Measurements from ENCODE around the gene MDH2.
"Not testable (repeated sequence)": the region's sequence is repeated elsewhere in the genome, so short reads cannot be mapped to it uniquely, and the experiment has no call there.

The MDH2 gene

GRCh38 chr7:76048668-76048988 is 722 bp downstream of the MDH2 start:
- DNase-seq, result peak; percentile 34

GRCh38 chr7:76049295-76049694 is 1.4 kb downstream of the MDH2 start:
- no peak for DNase-seq

DNA sequence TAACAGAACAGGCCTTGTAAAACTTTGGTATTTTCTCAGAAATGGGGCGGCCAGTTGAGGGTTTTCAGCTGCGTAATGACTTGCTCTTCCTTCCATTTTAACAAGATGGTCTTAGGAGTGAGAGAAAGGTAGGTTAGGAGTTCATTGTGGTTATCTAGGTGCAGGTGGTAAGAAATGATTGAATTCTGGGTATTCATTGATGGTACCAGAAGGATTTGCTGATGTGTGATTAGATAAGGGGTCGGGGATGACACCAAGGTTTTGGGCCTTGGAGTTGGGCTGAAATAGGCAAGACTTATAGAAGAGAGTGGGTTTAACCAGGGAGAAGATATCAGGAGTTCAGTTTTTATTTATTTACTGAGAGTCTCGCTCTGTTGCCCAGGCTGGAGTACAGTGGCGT is 2.6 kb downstream of the MDH2 start:
- DNase-seq, result no peak

DNA sequence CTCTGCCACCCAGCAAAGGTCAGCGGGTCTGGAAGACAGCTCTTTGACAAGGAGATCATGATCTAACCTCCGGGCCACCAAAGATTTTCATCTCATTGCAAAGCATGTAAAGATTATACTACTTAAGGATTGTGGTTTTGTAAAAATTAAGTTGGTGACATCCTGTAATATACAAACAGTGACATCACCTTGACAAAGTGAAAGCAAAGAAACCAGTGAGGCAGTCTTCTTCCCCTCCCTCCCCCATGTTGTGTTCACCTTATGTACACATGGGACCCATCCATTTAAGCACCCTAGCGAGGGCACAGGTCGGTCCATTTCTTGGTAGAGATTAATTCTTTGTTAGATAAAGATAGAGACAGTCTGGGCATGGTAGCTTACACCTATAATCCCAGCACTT is 3.9 kb downstream of the MDH2 start:
- no peak for DNase-seq

DNA sequence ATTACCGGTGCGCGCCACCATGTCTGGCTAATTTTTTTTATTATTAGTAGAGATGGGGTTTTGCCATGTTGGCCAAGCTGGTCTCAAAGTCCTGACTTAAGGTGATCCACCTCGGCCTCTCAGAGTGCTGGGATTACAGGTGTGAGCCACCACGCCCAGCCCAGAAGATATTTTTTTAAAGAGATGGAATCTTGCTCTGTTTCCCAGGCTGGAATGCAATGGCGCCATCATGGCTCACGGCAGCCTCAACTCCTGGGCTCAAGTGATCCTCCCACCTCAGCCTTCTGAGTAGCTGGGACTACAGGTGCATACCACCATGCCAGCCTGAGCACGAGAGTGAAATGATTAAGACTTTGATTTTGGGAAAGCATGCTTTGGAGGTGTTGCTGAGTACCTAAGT is 4.8 kb downstream of the MDH2 start:
- not testable (repeated sequence) for DNase-seq

GRCh38 chr7:76053461-76053860 is 5.6 kb downstream of the MDH2 start:
- no peak for DNase-seq

DNA sequence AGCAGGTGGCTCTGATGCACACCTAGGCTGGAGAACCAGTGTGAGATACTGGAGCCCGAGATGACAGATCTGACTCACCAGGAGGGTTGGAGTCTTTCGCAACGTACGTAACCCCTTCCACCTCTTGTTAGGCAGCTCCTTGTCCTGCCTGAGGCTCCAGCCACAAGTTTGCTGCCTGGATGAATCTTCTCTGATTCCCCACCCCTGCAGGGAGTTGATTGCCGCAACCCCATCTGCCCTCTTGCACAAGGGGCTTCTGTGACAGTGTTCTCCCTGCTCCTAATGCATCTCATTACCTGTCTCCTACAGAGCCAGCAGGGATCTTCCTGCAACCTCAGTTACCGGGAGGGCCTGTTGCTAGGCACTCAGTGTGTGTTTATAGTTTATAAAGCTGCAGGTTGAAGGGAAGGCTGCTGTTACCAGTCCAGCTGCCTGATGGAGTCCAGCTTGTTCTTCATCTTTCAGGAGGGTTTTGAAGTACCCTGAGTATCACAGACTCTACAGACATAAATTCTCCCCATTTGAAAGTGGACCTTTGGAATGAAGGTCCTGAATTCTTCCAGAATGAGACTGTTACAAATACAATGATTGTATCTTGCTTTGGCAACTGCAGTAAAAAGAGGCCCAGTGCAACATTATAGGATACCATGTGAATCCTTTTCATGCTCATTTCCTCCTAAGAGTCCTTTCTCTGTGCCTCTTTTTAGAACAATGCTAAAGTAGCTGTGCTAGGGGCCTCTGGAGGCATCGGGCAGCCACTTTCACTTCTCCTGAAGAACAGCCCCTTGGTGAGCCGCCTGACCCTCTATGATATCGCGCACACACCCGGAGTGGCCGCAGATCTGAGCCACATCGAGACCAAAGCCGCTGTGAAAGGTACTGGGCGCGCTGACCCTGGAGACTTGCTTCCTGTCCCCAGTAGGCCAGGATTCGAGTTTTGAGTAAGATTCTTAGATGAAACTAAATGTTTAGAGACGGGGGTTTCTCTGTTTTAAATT is 6.5 kb downstream of the MDH2 start:
- no peak for DNase-seq

DNA sequence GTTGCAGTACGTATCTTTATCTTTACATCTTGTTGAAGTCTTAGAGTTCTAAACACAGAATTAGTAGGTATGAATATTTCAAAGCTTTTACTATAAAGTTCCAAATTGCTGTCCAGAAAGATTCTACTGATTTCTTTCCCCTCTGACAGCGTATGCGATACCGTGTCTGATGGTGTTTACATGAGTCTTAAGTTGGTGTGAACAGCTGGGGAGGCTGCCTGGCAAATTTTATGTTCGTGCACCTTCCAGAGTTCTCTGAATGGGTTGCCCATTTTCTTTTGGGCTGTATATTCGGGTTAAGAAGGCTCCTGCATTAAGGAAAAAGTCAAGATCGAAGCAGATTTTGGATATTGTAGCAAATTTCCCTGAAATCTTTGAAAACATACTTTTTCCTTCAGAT is 8.3 kb downstream of the MDH2 start:
- no peak for DNase-seq

GRCh38 chr7:76057103-76057812 is 9.4 kb downstream of the MDH2 start:
- no peak for DNase-seq

DNA sequence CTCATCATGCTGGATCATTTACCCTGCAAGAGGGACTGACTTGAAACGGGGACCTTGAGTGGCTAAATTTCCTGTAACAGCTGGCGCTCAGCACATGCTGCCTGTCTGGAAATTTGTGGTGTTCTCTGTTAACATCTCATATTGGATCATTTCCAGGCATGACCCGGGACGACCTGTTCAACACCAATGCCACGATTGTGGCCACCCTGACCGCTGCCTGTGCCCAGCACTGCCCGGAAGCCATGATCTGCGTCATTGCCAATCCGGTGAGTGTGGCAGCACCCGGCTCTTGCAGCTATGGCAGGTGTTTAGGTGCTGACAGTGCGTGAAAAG is 9.9 kb downstream of the MDH2 start:
- no peak for DNase-seq

DNA sequence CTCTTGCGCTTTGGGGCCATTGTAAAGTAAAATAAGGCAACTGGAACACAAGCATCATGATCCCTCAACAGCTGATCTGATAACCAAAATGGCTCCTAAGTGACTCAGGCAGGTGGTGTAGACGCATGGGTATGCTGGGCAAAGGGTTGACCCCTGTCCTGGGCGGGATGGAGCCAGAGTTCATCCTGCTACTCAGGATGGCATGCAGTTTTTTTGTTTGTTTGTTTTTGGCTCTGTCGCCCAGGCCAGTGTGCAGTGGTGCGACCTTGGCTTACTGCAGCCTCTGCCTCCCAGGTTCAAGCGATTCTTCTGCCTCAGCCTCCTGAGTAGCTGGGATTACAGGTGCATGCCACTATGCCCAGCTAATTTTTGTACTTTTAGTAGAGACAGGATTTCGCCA is 10.8 kb downstream of the MDH2 start:
- DNase-seq, result not testable (repeated sequence)

- DNase-seq, result no peak
These were observed 12.9 kb downstream of the MDH2 start for GRCh38 chr7:76060842-76061241.

GRCh38 chr7:76062254-76062653 is 14.3 kb downstream of the MDH2 start:
- no peak for DNase-seq

- no peak for DNase-seq
These were observed 15.2 kb downstream of the MDH2 start for GRCh38 chr7:76063114-76063513.

DNA sequence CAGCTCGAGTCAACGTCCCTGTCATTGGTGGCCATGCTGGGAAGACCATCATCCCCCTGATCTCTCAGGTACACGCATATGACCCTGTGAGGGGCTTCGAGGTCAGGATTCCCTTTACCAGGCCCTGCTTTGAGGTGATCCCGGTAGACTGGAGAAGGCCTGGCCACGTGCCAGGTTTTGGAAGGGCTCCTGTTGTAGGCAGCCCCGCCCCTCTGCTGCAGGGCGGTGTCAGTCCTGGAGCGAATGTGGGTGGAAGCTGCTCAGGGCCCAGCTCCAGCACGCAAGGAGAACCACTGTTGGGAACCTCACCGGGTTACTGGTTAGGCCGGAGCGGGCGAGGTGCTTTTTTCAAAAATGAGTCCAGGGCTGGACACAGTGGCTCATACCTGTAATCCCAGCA is 15.6 kb downstream of the MDH2 start:
- peak; percentile 5 for DNase-seq

- no peak for DNase-seq
These were observed 16.5 kb downstream of the MDH2 start for GRCh38 chr7:76064208-76064970.

DNA sequence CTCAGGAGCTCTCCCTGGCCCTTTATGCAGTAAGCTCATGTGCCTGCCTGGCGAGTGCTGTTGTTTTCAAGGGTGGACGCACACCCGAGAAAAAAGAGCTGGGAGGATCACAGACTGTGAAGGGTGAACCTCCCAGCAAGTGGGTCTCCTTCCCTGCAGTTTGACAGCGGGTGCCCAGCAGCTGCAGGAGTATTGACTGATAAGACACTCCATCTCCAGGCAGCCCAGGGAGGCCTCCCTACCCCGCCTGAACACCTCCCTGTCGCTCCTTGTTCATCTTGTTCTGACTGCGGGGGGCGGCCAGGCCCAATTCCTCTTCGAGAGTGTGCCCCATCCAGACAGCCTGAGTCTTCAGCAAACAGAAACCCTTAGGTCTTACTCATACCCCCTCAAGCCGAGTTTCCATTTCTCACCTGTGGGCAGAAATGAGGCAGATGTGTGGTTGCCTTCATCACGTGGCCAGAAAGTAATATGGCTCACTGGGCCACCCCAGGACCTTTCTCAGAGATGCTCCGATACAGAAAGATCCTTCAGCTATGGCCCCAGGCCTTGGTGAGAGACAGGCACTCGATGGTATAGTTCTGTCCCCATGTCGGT is 17.2 kb downstream of the MDH2 start:
- no peak for DNase-seq

- DNase-seq, result no peak
These were observed 19.0 kb downstream of the MDH2 start for GRCh38 chr7:76066716-76067503.

DNA sequence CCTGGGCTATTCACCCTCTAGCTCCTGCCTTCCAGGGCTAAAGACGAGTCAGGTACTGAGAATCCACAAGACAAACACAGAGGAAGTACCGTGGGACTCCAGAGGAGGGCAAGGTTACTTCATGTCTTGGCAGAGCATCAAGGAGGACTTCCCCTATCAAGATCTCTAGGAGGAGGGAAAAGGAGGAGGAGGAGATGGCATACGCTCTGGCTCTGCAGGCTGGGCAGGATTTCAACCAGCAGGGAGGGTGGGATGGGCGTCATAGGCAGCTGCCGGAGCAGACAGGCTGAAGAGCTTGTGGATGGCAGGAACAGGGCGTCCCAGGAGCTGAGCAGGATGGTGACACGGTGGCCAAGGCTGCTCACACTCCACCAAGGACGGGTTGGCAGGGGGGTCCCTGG is 21.3 kb downstream of the MDH2 start:
- DNase-seq, result no peak

GRCh38 chr7:76071316-76072242 is 23.7 kb downstream of the MDH2 start:
- no peak for DNase-seq

Data from NCI-H187 treated with DMSO at 0.1 percent for 48 hours (cell line).